GM21529 (cell line): ENCODE measurements around the gene CDK5RAP1.
A peak's percentile ranks its signal among the peaks of the same experiment; 100 is the strongest.

Source experiments
- ATAC-seq: cut with Tn5 transposase; IDR thresholded peaks from one replicate; pipeline ENCODE4 v1.9.1; 2021; ENCODE audit not compliant: unreplicated experiment

CDK5RAP1 gene

DNA sequence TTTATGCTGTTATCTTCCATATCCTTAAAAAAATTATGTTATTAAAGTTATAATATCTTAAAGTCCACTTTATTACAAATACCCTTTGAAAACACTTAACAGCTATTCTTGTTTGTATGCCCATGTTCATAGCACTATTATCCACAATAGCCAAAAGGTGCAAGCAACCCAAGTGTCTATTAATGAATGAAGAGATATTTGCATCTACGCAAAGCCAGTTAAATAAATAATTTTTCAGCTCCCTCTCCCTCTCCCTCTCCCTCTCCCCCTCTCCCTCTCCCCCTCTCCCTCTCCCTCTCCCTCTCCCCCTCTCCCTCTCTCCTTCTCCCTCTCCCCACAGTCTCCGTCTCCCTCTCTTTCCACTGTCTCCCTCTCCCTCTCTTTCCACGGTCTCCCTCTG lies 13.1 kb downstream of the CDK5RAP1 start:
- no peak for ATAC-seq

DNA sequence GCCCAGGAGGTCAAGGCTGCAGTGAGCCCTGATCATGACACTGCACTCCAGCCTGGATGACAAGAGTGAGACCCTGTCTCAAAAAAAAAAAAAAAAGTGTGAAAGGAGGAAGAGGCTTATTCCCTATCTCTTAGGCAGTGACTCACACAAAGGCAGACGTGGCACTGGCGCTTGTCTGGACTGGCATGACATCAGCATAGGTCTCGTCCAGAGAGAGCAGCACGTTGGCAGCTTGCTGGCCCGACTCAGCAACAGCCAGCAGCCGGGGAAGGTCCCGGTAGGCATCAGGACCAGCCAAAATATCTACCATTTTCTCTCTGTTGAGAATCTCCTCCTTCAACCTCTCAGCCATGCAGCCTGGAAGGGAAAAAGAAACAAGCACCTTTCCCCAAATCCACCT lies 14.1 kb downstream of the CDK5RAP1 start:
- no peak for ATAC-seq

DNA sequence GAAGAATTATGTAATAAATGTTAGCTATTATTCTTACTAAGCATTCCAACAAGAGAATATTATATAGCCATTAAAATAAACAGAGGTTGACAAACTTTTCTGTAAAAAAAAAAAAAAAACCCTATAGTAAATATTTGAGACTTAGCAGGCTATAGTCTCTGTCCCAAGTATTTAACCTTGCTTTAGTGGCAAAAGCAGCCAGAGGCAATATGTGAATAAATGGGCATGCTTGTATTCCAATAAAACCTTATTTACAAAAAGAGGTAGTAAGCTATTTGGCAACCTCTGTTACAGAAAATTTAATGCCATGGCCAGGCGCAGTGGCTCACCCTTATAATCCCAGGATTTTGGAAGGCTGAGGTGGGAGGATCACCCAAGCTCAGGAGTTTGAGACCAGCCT lies 14.6 kb downstream of the CDK5RAP1 start:
- no peak for ATAC-seq

DNA sequence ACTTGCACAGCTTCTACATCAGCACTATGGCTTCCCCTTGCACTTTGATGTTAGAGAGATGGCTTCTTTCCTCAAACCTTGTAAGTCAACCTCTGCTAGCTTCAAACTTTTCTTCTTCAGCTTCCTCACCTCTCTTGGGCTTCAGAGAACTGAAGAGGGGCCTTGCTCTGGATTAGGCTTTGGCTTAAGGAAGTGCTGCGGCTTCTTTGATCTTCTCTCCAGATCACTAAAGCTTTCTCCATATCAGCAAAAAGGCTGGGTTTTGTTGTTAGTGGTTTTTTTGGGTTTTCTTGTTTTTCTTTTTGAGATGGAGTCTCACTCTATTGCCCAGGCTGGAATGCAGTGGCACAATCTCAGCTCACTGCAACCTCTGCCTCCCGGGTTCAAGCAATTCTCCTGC lies 24.0 kb downstream of the CDK5RAP1 start:
- ATAC-seq: no peak

DNA sequence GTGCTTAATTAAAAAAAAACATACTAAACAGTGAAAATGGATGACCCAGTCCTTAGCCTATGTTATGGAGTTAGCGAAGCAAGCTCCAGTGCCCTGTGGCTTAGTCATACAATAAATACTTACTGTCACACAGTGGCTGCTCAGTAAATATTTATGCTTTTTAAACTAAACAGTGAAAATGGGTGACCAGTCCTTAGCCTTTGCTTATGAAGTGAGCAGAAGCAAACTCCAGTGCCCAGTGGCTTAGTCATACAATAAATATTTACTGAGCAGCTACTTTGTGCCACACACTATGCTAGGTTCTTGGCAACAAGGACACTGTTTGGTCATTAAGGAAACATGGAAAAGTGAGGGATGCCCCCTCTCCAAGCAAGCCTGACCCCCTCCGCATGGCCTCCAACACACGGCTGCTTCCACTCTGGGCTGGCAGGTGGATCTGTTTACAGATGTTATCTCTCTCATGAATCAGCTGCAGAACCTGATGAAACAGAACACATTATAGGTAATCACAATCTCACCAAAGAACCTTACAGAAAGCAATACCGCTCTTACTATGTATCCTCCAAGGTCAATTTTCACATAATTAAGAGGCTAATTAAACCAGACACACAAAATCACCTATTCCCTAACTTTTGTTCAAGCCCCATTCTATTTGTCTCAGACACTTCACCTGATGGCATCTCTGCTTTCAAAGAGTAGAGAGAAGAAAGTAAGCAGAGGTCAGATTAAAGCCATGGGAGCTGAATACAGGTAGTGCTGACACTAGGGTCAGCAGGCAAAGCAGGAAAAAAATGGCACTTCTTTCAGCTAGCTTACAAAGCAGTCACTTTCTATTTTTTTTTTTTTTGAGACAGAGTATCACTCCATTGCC lies 27.3 kb downstream of the CDK5RAP1 start:
- ATAC-seq: no peak

DNA sequence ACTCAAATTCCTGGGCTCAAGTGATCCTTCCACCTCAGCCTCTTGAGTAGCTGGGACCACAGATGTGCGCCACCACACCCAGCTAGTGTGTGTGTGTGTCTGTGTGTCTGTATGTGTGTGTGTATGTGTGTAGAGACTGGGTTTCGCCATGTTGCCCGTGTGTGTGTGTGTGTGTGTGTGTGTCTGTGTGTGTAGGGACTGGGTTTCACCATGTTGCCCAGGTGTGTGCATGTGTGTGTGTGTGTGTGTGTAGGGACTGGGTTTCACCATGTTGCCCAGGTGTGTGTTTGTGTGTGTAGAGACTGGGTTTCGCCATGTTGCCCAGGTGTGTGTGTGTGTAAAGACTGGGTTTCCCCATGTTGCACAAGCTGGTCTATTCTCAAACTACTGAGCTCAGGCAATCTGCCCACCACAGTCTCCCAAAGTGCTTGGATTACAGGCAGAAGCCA lies 28.3 kb downstream of the CDK5RAP1 start:
- ATAC-seq: no peak

DNA sequence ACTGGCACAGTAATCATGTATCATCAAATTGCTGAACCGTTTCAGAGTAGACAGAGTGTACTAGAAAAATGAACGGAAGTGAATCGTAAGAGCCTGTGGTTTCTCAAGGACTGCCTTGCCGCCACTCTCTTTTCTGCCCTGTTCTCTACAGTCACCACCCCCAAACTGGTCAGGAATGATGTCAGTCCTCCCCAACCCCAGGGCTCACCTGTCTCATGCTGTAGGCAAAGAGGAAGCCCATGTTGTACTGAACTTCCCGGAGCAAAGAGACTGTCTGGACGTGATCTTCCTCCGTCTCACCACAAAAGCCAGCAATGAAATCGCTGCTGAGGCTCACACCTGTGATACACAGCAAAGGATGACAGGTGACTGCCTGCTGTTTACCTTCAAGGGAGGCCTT lies 31.0 kb downstream of the CDK5RAP1 start:
- ATAC-seq: no peak

DNA sequence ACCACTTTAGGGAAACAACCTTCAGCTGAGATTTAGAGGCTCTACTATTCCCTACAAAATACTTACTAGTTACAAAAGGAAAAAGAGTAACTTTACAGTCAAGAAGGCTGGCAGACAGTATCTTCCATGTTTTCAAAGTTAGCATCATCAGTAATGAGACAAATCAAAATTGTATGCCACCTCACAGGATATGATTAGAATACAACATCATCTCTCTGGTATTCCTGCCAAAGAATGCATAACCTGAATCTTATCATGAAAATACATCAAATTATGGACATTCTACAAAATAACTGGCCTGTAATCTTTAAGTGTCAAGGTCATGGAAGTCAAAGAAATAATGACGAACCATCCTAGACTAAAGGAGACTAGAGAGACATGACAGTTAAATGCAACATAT lies 38.4 kb downstream of the CDK5RAP1 start:
- no peak for ATAC-seq

DNA sequence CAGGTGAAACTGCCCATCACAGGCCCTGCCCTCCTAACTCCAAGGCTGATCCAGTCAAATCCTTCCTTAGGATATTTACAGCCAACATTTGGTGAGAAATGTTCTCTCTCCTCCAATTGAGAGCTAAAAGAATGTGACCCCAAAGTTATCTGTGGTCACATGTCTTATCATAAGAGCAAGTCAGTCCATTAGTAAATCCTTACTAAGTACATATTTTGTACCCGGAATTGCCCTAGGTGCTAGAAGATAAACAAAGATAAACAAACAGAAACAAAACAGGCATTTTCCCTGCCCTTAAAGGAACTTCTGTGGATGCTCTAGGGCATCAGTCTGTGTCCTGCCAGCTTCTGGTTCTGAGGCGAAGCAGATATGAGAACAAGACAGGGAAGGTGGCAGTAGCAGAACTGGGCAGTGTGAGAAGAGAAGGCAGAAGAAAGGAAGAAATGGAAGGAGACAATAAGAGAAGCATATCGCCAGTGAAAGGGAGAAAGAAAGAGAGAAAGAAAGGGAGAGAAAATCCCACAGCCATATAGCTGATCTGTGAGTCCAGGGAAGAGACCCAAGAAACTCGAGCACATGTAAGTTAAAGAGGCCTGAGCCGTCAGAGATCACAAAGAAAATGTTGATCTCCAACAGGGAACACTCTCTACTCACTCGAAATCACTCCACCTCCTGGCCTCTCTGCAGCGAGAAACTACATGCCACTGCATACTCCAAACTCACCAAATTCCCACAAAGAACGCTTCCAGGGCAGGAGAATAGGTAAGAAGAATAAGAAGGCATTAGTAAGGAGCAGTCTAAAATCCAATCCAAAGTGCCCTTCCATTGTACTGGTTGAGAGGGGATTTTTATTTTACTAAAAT lies 41.7 kb downstream of the CDK5RAP1 start:
- ATAC-seq: no peak

DNA sequence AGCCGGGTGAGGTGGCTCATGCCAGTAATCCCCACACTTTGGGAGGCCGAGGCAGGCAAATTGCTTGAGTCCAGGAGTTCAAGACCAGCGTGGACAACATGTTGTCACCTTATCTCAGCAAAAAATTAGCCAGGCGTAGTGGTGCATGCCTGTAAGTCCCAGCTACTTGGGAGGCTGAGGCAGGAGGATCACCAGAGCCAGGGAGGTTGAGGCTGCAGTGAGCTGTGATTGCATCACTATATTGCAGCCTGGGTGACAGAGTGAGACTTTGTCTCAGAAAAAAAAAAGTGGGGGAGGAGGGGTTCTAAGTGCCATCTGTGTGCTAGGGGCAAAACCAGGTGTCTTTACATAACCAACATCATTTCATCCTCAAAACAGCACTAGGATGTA lies 48.3 kb downstream of the CDK5RAP1 start:
- no peak for ATAC-seq

DNA sequence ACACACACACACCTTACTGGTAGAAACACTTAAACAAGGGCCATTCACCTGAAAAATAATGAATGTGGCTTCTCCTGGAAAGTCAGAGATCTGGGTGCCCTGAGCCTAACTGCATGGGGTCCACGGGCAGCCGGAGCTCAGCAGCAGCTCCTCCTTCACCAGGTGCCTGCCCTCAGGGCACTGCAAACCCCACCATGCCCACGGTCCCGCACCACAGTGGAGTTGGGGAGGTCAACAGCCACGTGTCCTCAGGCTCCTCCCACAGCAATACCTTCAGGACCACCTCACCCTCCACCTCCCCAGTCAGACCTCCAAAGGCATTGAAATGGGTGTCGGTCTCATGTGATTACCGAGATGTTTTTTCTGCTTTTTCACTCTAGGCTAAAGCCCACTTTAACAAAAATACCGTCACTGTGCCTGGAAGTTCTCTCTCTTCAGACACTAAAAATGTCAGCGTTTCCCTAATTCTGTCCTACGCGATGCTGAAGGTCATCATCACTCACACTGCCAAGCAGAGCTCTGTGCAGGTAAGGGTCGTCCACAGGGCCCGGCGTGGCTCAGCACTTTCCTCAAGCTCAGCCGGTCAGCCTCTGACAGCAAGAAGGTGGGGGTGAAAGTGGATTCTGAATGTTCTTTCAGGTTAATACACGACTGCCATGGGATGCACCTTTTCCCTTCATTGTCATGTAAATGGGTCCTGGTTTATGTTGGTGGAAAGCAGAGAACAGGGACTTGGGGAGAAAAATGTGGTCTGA lies 48.9 kb downstream of the CDK5RAP1 start:
- ATAC-seq: no peak

DNA sequence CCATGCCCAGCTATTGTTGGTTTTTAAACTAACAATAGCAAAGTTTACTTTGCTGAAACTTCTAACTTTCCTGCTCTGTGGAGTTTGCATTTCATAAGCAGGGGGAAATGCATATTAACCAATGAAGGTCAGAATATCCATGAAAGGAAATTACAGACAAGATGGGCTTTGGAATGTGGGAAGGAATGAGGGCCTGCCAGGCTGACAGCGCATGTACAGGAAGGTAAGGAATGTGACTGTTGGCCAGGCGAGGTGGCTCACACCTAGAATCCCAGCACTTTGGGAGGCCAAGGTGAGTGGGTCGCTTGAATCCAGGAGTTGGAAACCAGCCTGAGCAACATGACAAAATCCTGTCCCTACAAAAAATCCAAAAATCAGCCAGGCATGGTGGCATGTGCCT lies 49.6 kb downstream of the CDK5RAP1 start:
- ATAC-seq: no peak

DNA sequence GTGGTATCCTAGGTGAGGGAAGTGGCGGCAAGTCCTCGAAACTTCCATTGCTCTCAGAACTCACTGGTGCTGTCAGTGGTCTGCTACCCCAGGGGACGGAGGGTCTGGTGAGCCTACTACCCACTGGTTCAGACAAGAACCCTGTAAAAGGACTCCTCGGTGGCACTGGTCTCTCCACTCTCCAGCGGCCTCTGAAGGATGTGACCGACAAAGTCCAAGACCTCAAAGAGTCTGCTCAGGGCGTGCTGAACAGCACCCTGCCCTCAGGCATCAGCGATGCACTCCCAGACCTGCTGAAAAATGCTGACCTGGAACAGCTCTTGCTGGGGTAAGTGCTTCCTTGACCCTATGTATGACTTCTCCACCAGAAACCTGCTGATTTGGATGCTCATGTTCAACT lies 51.8 kb downstream of the CDK5RAP1 start:
- no peak for ATAC-seq

DNA sequence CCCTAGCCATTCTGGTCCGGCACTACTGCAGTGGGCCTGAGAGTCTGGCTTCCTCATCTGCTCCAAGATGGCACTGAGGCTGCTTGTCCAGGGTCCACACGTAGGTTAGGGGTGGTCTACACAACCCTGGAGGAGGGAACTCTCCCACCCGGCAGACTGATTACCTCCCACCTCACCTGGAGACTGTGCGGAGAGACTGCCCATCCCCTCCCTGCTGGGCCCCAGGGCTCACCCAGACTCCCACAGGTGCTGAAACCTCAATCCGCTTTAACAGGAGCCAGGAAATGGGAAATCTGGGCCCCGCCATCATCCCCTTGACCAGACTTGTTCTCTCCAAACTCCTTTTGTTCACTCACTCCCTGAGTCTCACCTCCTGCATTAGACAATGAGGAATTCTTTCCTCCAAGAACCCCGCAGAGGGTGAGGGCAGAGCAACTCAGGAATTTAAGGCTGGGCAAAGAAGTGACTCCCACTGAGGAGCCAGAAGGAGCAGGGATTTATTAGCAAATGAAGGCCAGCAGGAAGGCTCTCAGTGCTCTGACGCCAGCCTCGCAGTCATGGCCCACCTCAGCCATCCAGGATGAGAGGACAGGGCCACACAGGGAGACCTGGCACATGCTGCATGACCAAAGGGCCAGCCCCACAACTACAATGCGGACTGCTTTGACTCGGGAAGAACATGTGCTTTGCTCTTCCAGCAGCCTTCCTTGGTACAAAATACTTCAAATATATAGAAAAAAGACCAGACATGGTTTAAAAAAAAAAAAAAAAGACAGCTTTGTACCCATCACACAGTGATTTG lies 53.0 kb downstream of the CDK5RAP1 start:
- no peak for ATAC-seq

DNA sequence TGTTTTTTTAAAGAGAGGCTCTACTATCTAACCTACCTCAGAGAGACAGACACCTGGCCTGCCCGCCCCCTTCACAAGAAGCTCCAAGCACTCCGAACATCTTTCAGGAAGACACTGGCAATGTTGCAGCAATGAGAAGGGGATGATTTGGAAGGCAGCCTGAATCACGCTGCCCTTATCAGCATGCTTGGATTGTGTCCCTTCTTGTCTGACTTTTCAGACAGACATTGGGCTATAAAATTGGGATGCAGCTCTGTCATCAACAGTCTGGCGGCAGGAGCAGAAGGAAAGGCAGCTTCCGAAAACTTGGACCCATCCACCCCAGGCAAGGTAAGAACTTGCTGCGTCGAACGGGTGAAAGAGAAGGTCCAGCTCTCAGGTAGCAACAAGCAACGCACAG lies 56.0 kb downstream of the CDK5RAP1 start:
- ATAC-seq: no peak

DNA sequence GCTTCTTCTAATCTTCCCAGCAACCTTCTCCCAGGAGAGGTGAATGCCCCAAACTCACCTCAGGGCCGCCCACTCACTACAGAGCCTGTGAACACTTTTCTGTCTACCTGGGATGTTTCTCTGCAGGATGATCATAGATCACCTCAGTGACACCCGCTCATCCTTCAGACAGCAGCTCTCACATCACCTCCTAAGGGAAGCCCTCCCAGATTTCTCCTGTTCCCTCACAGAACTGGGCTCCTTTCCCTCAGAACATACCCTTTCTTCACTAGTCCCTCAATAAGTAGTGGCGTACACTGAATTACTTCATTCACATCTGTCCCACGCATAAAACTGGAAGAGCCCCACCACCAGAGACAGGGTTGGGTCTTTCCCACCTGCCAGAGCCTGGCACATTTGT lies 57.8 kb downstream of the CDK5RAP1 start:
- no peak for ATAC-seq

DNA sequence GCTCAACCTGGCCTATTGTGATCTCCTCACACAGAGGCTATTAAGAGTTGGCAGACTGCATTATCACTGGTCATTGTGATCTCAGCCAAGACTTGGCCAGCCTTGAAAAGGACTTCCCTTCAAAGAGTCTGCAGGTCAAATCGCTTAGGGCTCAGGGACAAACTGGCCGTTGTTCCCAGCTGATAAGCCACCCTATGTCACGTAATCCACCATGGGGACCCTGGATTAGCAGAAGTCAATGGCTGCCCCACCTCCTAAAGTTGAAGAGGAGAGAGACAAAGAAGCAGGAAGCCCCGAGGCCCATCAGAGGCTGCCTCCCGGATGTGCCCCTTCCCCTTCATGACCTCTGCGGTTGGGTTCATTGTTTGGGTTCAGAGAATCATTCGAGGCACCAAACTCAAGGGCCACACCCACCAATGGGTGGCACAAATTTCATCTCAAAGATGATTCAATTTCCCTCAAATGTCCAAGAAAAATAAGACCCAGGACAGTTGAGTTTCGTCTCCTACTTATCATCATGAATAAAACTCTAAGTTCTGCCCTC lies 61.7 kb downstream of the CDK5RAP1 start:
- ATAC-seq: no peak

DNA sequence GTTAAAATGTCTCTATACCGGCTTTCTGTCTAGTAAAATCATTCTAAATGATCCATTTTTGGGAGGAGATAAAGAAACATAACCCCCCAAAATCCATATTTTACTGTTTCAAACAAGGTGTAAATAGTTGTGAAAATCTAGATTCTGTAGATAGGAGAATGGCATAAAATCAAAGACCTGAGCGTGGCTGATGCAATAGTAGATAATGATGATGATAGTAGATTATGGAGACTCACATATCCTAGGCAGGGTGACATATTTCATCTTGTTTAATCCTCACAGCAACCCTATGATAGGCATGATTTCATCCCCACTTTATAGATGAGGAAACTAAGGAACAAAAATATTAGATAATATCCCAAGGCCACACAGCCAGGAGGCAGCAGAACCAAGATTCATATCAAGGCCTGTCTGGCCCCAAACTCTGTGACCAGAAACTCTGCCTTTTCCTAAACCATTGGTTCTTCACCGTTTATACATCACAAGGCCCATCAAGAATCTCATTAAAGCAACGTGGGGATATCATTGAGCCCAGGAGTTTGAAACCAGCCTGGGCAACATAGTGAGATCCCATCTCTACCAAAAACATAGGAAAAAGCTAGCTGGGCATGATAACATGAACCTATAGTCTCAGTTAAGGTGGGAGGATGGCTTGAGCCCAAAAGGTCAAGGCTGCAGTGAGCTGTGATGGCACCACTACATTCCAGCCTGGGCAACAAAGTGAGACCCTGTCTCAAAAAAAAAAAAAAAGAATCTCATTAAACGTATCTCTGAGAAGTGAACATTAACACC lies 62.7 kb downstream of the CDK5RAP1 start:
- ATAC-seq: no peak

DNA sequence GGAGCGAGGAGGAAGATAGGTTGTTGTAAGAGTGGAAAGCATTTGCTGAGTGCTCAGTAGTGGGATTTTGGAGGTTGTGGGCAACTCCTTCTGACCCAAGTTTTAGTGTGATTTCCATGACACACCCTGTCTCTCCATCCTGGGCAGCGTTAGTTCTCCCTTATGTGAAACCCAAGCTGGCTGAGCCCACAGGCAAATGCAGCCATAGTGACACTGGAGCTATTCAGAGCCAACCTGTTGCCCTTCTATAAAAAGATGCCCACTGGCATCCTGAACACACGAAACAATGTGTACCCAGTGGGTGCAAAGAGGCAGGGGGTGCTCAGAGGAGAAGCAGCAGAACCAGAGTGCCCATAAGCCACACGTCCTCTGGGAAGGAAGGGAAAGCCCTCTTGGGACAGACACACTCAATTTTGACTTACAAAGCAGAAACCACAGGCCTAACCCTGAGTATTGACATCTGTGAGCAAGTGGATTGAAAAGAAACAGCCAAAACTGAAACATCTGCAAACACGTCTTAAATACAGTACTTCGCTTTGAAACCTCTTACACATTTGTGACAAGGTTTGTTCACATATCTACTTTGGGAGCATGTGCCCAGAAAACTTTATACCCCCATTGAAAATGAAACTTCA lies 63.7 kb downstream of the CDK5RAP1 start:
- peak; percentile 62 for ATAC-seq
